Measurements from ENCODE around the gene TAF1B. TPM values are rescaled to one million over a fixed set of nuclear protein-coding genes. Genes with fewer than 3 reads are reported as not detected.

The TAF1B gene
- total RNA-seq, 4 donors from 2014 or later: 10.8 to 21.4 (median 17.9) TPM

DNA sequence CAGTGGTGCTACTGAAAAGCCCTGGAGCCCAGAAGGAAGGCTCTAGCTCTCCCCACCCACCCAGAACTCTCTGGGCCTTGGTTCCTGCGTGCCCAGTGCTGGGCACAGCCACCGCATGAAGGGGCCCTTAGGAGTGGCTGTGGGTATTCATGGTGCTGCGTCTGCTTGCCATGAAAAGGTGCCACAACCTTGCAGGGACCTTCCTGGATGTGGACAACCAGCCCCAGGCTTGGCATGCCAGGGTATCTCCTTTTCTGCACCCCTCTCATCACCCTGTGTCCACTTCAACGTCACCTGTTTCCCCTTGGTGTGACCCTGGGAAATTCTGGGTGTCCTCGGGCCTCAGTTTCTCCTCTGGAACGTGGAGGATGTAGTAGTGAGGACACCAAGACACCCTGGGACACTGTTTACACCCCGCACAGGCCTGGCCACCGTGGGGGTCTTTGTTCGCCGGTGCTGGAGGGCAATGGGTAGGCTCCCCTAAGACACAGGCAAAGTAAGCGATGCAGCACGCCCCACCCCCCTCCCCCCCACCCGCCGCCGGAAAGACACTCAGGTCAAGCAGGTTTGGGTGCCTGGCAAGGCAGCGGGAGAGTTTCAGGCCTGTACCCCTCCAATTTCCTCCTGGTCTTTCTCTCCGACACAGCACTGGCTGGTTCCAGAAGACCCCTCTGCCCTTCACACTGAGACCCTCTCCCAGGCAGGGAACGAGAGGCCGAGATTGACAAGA, 34.8 kb upstream of the TAF1B start:
- no peak for DNase-seq (ENCODE audit: low spot score in 2 of 2)
- Histone ChIP-seq H3K9me3 (no peaks in the 10 kb centered on the region), H3K4me3 (no peak overlapping the region), H3K27me3 (no peaks in the 10 kb centered on the region), H3K36me3 (no peaks in the 10 kb centered on the region), H3K27ac (no peak overlapping the region), H3K4me1 (peaks cover 0 to 15% (median 1%) of the 10 kb centered on the region in 4 donors)
- WGBS, 2 donors: 87 to 95% methylated on average over 14 to 19 of the region's 19 CpGs
- no peak for TF ChIP-seq EP300 (IDR thresholded peaks at IDR 0.05)
- TF ChIP-seq POLR2A (IDR thresholded peaks at IDR 0.05): no peak
- no peak for TF ChIP-seq CTCF (IDR thresholded peaks at IDR 0.05)

DNA sequence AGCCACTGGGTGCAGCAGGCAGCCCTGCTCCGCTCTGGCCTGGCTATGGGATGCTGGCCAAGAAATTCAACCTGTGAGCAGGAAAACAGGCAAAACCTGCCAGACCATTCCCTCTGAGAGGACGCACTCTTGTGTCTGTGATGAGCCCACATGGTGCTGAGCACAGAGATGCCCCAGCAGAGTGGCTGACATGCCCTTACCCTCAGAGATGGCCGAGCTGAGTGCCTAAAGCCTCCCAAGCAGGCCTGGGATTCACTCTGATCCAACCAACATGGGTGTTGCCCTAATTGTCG, 34.3 kb upstream of the TAF1B start:
- 88 to 100% methylated on average over 2 to 4 of the region's 4 CpGs for WGBS, 2 donors
- Histone ChIP-seq H3K27me3 (no peaks in the 10 kb centered on the region), H3K27ac (no peak overlapping the region), H3K36me3 (no peaks in the 10 kb centered on the region), H3K4me3 (no peak overlapping the region), H3K9me3 (no peaks in the 10 kb centered on the region), H3K4me1 (peaks cover 0 to 20% (median 3%) of the 10 kb centered on the region in 4 donors)
- no peak for DNase-seq (ENCODE audit: low spot score in 2 of 2)
- TF ChIP-seq CTCF (IDR thresholded peaks at IDR 0.05): no peak
- no peak for TF ChIP-seq POLR2A (IDR thresholded peaks at IDR 0.05)
- TF ChIP-seq EP300 (IDR thresholded peaks at IDR 0.05): no peak

DNA sequence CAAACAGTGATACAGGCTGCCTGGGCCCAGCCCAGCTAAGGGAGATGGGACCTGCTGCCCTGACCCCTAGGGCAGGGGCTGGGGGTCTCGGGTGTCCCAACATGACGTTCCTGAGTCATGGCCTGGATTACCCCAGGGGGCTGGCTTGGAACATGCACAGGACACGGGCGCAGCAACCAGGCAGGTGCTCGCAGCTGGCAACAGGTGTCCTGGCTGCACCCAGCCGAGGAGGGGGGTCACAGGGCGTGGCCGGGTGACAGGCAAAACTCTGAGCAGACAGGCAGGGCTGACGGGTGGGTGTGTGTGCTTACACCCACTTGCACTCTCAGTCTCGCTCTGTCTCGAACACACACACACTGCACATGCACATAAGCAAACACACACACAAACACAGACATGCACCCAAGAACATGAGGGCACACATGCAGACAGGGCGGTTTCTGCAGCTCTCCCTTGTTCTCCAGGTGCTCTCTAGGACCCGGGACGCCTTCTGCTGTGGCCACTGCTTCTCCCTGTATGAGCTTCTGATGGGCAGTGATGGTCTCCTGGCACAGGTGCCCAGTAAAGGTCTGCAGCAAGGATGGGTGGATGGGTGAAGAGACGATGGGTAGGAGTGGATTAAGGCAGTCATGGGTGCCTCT, 33.7 kb upstream of the TAF1B start:
- Histone ChIP-seq H3K27me3 (no peaks in the 10 kb centered on the region), H3K27ac (no peak overlapping the region), H3K4me1 (peaks cover 0 to 23% (median 3%) of the 10 kb centered on the region in 4 donors), H3K4me3 (no peak overlapping the region), H3K36me3 (no peaks in the 10 kb centered on the region), H3K9me3 (no peaks in the 10 kb centered on the region)
- no peak for DNase-seq (ENCODE audit: low spot score in 2 of 2)
- 87 to 90% methylated on average over 11 to 15 of the region's 15 CpGs for WGBS, 2 donors
- no peak for TF ChIP-seq CTCF (IDR thresholded peaks at IDR 0.05)
- no peak for TF ChIP-seq POLR2A (IDR thresholded peaks at IDR 0.05)
- TF ChIP-seq EP300 (IDR thresholded peaks at IDR 0.05): no peak

GRCh38 chr2:9811216-9811615, 32.1 kb upstream of the TAF1B start:
- Histone ChIP-seq H3K4me1 (peaks cover 0 to 16% (median 3%) of the 10 kb centered on the region in 4 donors), H3K9me3 (no peaks in the 10 kb centered on the region), H3K36me3 (no peaks in the 10 kb centered on the region), H3K27ac (no peak overlapping the region), H3K27me3 (no peaks in the 10 kb centered on the region), H3K4me3 (no peak overlapping the region)
- no peak for TF ChIP-seq EP300 (IDR thresholded peaks at IDR 0.05)
- no peak for TF ChIP-seq POLR2A (IDR thresholded peaks at IDR 0.05)
- no peak for TF ChIP-seq CTCF (IDR thresholded peaks at IDR 0.05)
- no peak for DNase-seq (ENCODE audit: low spot score in 2 of 2)
- WGBS, 2 donors: 78 to 80% methylated on average over 5 of the region's 5 CpGs

- Histone ChIP-seq H3K4me1 (peaks cover 0 to 16% (median 3%) of the 10 kb centered on the region in 4 donors), H3K27ac (no peak overlapping the region), H3K4me3 (no peak overlapping the region), H3K27me3 (no peaks in the 10 kb centered on the region), H3K36me3 (no peaks in the 10 kb centered on the region), H3K9me3 (no peaks in the 10 kb centered on the region)
- WGBS, 2 donors: 83 to 91% methylated on average over 22 to 27 of the region's 27 CpGs
- TF ChIP-seq CTCF (IDR thresholded peaks at IDR 0.05): no peak
- no peak for TF ChIP-seq POLR2A (IDR thresholded peaks at IDR 0.05)
- no peak for TF ChIP-seq EP300 (IDR thresholded peaks at IDR 0.05)
- DNase-seq (ENCODE audit: low spot score in 2 of 2): no peak
These were observed 31.4 kb upstream of the TAF1B start for GRCh38 chr2:9811679-9812511.
